ENCODE measurements around the gene RIPOR3.
"Not testable (repeated sequence)": the region's sequence is repeated elsewhere in the genome, so short reads cannot be mapped to it uniquely, and the experiment has no call there.

The RIPOR3 gene

DNA sequence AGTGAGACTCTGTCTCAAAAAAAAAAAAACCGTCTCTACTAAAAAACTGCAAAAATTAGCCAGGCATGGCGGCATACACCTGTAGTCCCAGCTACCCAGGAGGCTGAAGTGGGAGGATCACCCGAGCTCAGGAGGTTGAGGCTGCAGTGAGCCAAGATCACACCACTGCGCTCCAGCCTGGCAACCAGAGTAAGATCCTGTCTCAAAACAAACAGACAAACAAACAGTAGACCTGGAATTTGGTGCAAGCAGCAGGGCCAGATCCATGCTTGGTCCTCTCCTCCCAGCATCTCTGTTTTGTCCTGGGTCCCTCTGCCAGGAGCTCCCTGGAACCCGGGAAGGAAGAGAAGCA, 11.6 kb downstream of the RIPOR3 start:
- no peak for DNase-seq

- no peak for DNase-seq
Observed at GRCh38 chr20:50678169-50678898, 13.0 kb downstream of the RIPOR3 start.

GRCh38 chr20:50676858-50677257, 14.5 kb downstream of the RIPOR3 start:
- DNase-seq: no peak

DNA sequence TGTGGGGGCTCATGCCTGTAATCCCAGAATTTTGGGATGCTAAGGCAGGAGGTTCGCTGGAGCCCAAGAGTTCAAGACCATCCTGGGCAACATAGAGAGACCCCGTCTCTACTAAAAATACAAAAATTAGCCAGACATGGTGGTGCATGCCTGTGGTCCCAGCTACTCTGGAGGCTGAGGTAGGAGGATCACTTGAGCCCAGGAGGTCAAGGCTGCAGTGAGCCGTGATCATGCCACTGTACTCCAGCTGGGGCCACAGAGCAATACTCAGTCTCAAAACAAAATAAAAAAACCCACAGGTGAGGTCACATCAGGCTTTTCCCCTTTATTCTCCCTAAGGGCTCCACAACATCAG, 15.0 kb downstream of the RIPOR3 start:
- not testable (repeated sequence) for DNase-seq

DNA sequence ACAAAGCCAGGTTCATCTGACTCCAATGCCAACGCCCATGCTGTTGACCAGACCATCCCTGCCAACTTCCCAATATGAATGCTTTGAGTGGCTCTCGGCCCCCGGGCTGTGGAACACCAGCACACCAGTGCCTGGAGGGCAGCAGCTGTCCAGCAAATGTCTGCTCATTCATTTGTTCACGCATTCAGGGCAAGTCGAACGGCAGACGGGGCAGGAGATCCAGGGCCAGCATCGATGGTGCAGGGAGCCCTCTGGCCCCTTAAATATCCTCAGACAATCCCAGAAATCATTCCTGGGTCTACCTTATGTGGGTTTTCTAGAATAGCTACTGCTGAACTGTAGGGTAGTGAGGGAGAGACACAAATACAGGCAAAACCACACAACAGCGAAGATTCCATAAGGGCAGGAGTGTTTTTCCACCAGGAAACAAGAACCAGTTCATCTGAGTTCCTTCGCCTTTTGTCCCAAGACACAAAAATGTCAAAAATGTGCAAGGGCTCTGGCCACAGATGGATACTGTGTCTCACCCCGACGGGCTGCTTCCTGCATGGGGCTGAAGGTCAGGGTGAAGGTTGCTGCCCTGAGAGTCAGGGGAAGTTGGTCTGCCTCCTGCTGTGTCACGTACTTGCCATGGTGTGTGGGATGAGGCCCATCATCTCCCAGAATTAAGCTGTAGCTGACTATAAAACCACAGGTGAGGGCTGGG, 15.5 kb downstream of the RIPOR3 start:
- no peak for DNase-seq

DNA sequence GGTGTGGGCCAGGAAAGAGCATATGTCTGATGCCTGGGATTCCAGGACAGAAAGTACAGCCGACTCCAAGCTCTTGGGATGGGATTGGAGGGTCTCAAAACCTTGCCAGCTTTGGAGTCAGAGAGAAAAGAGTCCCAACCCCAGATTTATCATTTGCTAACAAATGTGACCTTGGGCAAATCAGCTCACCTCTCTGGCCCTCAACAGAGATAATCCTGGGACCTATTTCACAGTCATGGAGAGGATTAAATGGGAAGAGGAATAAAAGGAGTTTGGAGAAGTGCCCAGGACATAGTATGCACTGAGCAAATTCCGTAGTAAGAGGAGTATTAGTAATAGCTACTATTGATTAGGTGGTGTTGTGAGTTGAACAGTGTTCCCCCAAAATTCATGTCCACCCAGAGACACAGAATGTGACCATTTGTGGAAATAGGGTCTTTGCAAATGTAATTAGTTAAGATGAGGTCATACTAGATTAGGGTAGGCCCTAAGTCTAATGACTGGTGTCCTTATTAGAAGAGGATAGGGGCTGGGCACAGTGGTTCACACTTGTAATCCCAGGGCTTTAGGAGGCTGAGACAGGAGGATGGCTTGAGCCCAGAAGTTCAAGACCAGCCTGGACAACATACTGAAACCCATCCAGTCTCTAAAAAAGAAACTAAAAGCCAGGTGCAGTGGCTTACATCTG, 17.1 kb downstream of the RIPOR3 start:
- DNase-seq: no peak

DNA sequence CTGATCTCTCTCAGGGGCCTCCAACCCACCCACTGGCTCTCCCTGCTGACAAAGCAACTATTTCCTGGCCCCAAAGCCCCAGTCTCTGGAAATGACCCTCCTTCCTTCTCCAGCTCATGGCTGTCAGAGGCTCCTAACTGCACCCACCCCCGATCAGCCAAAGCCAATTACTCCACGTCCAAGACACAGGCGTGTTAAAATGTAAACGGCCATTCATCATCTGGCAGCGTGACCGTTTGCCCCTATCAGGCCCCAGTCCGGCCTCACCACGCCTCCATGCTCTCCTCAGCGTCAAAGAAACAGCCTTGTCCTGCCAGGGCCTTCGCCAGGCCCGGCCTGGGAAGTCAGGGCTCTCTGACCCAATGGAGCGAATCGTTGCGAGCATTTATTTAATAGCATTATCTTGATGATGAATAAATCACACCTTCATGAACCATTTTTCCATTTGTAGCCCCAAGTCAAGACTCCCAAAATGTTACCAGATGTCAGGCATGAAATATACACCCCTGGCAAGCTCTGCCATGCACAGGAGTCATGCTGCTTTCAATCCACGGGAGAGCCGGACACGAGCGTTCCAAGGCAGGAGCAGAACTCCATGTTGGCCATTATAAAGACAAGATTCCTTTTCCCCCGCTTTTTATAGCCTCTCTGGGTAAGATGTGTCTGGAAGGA, 17.7 kb downstream of the RIPOR3 start:
- DNase-seq: no peak

DNA sequence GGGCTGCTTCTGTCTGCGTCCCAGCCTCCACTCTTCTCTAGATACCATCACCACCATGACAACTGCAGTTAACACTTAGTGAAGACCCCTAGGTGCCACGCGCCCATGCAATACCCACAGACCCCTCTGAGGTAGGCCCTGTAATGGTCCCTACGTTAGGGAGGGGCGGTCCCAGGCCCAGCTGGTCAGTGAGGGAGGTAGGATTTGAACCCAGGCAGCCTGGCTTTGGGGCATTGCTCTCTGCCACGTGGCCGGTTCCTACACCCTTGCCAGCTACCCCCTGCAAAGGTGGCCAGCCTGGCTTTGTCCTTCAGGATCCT, 18.2 kb downstream of the RIPOR3 start:
- no peak for DNase-seq

GRCh38 chr20:50672400-50673145, 18.8 kb downstream of the RIPOR3 start:
- no peak for DNase-seq

- DNase-seq: no peak
Observed at GRCh38 chr20:50671626-50672025, 19.7 kb downstream of the RIPOR3 start.

- not testable (repeated sequence) for DNase-seq
Observed at GRCh38 chr20:50671010-50671409, 20.3 kb downstream of the RIPOR3 start.

GRCh38 chr20:50670126-50670862, 21.0 kb downstream of the RIPOR3 start:
- DNase-seq: no peak

DNA sequence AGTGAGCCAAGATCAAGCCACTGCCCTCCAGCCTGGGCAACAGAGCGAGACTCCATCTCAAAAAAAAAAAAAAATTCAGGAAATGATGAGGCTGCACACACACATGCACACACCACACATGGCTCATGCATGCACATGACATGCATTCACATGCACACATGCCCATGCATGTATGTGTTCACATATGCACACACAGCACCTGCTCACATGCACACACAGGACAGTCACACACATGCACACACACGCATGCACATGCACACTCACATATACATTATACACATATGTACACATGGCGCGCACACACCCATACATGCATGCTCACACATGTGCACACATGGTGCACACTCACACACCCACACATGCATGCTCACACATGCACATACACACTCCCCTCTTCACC, 22.5 kb downstream of the RIPOR3 start:
- no peak for DNase-seq

DNA sequence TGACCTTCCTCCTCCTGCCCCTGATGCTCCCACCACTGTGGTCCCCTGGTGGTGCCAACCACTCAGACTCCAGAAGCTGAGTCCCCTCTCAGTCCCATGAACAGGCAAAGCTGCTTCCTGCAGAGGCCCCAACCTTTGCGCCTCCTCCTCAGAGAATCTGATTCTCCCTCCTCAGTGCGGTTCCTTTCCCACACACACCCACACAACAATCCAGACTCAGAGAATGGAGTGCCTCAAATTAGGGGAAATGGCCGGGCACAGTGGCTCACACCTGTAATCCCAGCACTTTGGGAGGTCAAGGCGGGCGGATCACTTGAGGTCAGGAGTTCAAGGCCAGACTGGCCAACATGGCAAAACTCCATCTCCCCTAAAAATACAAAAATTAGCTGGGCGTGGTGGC, 23.0 kb downstream of the RIPOR3 start:
- DNase-seq: no peak

GRCh38 chr20:50666709-50667298, 24.5 kb downstream of the RIPOR3 start:
- DNase-seq: no peak

GRCh38 chr20:50664254-50664653, 27.1 kb downstream of the RIPOR3 start:
- no peak for DNase-seq

DNA sequence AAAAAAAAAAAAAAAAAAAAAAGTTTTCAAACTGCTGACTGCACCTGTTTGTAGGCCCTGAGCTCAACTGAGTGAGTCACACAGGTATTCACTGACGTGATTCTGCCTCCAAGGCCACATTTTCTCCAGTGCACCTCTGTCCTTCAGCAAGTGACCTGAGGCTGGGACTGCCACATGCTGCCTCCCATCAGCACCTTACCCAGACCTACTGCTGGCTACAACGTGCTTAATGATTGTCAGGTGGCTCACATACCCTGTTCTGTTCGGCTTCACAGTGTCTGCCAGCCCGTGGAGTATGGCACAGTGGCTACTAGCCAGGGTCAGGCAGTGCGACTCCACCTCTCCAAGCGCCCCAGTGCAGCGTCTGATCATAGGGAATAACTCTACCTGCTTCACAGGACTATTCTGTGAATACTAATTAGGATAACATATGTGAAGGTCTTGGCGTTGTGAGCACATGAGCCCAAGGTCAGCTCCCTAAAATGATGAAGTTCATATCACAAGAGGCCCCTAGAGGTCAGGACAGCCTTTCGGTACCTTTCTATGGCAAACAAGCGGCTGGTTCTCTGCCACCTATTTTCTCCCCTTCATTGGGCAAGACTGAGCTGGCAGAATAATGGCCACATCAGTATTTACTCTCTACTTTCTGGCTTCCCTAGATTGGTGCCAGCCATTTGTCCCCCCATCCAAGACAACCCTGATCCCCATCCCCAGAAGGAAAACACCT, 28.1 kb downstream of the RIPOR3 start:
- DNase-seq: peak; percentile 47

DNA sequence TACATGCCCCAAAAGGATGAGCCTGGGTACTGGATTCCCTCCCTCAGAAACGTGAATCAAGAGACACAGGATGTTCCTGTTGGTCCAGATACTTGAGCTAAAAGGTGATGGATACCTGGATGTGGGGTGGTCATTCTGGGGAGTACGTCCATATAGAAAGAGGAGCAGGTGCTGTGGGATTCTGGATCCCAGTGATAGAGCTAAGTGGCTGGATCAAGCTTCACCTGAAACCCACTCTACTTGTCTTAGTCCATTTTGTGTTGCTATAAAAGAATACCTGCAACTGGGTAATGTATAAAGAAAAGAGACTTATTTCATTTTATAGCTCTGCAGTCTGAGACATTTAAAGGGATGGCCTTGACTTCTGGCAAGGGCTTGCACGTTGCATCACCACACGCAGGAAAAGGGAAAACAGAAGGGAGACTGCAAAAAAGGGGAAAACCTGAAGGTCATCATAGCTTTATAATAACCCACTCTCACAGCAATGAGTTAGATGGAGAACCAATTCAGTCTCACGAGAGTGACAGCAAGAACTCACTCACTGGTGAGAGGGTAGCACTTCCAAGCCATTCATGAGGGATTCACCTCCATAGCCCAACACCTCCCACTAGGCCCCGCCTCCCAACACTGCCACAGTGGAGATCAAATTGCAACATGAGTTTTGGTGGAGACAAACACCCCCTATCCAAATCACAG, 31.2 kb downstream of the RIPOR3 start:
- no peak for DNase-seq

DNA sequence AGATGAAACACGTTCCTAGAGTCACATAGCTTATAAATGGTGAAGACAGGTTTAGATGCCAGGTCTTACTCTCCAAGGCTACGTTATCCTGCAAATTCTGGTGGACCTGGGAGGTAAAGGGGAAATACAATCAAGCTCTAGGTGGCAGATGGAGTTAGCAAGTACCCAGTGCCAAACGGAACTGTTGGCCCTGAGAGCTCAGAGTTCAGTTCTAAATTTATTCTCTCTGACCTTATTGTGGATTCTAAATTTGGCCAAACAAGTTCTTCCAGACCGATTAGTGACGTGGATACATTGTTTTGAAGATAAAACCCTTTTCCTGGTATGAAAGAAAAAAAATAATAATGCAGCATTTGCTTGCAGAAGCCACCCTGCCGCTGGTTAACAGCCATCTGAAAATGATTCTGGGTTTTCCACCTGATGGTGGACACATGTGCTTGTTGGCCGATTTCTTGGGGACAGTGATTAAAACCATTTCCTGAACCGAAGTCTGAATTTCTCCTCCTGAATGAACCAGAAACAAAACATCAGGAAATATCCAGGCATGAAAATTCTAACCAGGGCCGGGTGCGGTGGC, 32.5 kb downstream of the RIPOR3 start:
- peak; percentile 3 for DNase-seq

DNA sequence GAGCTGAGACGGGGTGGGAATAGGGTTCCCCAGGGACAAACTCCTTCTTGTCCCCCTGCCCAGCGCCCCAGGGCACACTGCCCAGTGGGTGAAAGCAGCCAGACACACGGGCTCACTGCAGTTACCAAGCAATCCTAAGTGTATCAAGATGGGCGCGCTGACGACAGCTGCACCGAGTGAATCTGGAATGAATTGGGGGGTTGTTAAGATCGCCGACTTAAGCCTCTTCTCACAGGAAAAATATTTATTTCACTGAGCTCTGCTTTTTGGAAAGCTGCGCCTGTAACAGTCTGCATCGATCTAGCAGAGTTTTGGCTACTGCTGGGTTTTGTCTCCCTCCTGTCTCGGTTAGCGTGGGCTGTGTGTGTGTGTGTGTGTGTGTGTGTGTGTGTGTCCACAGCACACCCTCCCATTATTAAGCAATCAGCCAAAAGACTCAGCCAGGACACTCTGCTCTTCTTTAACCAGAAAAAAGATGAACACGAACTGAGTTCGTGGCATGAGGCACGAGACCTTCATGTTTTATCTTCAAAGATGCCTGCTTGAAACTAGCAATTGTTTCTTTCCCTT, 35.9 kb downstream of the RIPOR3 start:
- DNase-seq: no peak
